SIG-M5 treated with dmso at 0.1 percent for 504 hours (cell line): Measurements from ENCODE around the gene PPARGC1A.

Experiments
- DNase-seq: peaks from one replicate; lab custom pipeline; 2025; ENCODE audit not compliant: unreplicated experiment; lab: John Stamatoyannopoulos, UW

Gene PPARGC1A

GRCh38 chr4:23889814-23890341, at the start of gene PPARGC1A:
Gene PPARGC1A (minus strand): TSS chr4:23890047. CDS start chr4:23889957, 90 bp downstream.
- no peak for DNase-seq

GRCh38 chr4:23938796-23939195, 48.9 kb upstream of the PPARGC1A start:
- DNase-seq = no peak

GRCh38 chr4:23937173-23937572, 47.3 kb upstream of the PPARGC1A start:
- no peak for DNase-seq

DNA sequence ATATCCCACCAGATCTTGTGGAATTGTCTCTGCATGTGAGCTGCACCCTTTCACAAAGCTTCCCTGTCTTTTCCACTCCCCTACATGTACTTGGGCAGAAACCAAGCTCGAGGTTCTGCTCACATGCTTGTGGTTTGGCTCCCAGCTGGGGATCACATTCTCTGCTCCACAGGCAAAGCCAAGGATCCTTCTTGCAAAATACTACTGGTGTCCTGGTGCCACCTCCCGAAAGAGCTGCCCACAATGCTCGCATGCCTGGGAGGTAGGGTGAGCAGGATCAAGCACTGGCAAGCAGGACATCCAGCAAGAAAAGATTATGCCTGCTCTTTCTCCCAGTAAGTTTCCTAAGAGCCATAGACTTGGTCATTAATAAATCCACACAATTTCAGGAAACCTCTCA, 45.1 kb upstream of the PPARGC1A start:
- no peak for DNase-seq

DNA sequence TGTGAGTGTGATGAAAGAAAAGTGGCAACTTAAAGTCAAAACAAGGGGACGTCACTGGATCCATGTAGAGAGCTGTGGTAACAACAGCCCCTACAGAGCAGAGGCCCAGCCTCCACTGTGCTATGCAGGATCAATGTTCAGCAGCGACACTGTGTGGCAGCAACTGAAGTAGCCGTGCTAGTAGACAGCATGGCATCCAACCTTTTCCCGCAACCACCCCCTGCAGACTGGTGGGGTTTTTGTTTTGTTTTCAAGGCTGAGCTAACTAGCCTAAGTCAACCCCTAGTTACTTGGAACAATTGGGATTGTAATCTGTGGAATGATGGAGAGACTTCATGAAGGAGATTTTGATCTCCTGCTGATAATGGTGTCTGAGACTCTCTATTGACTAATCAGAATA, 44.4 kb upstream of the PPARGC1A start:
- DNase-seq = no peak

GRCh38 chr4:23932901-23933308, 43.1 kb upstream of the PPARGC1A start:
- no peak for DNase-seq

DNA sequence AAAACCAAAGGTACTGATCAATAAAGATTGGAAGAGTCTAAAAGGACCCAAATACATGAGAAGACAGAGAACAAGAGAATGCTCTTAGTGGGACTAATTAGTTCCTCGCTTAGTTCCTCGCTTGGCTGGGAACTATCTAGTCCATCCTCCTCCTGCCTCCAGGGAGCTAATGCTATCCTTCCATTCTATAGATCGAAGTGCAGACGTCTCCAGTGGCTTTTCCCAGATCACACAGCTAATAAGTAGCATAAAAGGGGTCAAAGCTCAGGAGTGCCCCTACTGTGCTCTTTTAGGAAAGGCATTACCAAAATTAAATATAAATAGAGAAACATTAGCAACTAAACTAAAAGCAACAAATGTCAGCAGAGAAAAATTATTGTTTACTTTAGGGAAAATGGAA, 42.3 kb upstream of the PPARGC1A start:
- no peak for DNase-seq

GRCh38 chr4:23931489-23931830, 41.6 kb upstream of the PPARGC1A start:
- DNase-seq = no peak

DNA sequence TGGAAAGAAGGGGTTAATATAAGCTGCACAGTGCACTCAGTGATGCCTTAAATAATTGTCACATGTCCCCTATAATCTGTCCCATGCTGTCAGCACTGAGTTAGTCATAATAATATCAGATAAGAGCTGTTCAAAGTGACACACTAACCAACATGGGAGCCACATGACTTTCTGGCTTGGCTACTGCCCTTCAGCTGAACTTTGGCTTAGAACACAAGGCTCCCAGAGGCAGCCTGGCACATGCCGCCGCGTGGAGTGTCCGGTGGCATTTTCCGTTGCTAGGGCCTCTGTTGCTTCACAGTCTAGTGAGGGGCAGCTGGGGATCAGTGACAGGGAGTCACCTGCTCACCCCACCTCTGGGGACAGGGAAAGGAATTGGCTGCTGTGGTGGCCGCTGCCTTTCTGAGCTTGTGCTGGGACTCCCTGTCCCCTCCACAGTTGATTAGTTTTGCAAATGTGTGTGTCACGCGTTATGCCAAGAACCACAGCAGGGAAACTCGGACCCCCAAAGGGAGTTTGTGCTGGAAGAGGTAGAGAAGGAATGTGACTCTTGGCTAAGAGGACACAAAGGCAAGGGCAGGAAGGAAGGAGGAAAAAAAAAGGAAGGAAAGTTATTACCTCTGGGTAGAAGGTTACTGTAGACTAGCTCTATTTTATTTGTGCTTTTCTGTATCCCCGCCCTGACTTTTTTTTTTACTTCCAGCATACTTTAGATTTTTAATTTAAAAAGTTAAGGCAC, 41.1 kb upstream of the PPARGC1A start:
- DNase-seq = no peak

GRCh38 chr4:23929248-23929647, 39.4 kb upstream of the PPARGC1A start:
- no peak for DNase-seq

- no peak for DNase-seq
These were observed 34.7 kb upstream of the PPARGC1A start for GRCh38 chr4:23924556-23924955.

DNA sequence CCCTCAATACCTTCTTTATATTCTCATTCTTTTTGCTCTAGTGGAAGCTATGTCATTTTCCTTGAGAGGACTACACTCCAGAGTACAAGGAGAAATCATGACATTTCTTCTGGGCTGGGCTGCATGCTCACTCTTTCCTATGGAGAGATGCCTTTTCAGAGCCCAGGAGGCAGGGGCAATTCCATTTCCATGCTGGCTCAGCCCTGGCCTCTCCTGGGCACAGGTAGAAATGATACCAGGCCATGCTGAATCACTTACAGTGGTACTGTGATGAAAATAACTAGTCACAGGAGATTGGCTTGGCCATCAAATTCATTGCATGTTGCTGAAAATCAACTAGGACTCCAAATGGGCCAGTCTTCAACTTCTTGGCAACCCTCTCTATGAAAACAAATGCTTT, 34.0 kb upstream of the PPARGC1A start:
- no peak for DNase-seq

- DNase-seq = no peak
These were observed 33.3 kb upstream of the PPARGC1A start for GRCh38 chr4:23923141-23923540.

- no peak for DNase-seq
These were observed 32.8 kb upstream of the PPARGC1A start for GRCh38 chr4:23922541-23923111.

DNA sequence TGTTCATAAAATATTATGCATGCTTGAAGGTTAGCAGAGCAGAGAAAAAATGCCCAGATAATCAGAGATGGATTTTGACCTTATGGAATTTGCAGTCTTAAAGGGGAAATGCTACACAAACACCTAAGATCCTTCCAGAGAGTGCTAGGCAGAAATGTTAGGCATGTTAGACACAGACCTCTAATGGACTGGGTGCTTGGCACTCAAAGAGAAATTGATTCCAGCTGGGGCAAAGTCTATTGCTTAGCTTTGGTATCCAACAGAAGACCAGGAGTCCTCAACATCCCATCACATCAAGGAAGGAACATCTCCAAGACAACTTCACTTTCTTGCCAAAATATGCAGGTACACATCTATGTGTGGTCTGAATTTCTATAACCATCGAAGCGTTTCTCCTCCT, 32.2 kb upstream of the PPARGC1A start:
- no peak for DNase-seq

DNA sequence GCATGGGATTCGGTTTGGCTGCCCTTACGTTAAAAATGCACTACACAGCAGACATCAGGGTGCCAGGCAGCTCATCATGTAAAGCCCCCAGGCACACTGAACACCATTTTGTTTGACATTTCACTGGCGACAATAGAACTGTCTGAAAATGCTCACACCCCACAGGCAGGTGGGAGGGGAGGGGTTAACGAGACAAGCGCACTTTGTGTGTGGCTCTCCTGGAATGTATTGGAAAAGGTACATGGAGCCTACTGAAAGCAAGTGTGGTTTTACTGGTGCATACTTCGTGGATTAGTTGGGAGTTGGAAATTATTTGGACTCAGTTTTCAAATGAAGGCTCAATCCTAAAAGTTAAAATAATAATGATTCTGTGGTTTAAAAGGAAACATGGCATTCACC, 31.6 kb upstream of the PPARGC1A start:
- no peak for DNase-seq

DNA sequence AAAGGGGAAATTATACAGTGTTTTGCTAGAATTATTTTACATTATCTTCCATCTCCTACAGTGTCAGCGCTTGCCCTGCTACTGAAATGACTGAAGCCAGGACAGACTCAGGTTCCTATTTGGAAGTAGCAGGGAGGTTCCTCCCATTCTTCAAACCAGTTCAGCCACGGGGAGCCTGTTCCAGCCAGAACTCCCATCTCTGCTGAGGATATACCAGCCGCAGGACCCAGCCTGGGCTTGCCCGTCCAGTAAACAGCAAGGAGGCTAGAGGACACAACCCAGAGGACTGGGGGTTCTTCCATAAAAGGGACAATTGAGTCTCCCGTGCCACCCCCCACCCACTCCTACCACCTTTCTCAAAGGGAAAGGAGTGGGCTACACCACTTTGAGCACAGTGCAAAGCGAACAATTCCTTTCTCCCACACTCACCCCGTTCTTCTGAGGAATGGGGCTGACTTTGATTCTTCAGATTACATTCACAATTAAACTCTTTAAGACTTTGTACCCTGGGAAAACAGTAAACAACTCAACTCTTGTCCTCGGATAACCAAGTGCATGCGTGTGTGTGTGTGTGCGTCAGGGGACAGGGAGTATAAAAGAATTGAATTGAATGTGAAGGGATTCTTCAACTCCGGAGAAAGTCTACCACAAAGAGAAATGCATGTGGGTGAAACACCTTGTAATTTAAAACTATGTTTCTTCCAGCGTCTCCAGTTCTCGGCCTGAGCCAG, 31.0 kb upstream of the PPARGC1A start:
- DNase-seq = no peak

GRCh38 chr4:23920296-23920695, 30.4 kb upstream of the PPARGC1A start:
- no peak for DNase-seq

GRCh38 chr4:23916282-23916681, 26.4 kb upstream of the PPARGC1A start:
- no peak for DNase-seq

DNA sequence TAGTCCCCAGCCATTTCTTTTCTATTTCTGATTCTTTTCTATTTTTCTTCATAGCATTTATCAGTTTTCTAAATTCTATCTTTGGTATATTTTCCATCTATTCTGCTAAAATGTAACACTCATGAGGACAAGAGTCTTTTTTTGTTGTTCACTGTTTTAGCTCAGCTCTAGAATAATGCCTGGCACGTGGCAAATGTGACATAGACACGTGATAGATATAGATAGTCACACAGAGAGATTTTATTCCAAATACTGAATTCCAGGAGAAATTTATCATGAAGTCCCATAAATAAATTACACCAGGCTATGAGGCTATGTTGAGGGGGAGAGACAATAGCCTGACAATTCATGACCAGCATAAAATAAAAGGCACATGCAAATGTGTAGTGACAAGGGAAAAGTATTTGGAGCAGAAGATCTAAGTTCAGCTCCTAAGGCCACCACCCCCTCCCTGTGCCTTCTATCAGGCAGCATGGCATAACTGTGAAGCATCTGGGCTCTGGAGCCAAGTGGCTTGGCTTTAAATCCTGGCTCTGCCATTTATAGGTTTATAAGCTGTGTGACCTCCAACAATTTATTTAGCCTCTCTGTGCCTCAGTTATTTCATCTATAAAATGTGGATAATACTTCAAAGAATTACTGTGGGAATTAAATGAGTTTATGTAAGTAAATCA, 25.7 kb upstream of the PPARGC1A start:
- no peak for DNase-seq

GRCh38 chr4:23911675-23912455, 22.0 kb upstream of the PPARGC1A start:
- DNase-seq = no peak
